T-helper 1 cell treated with Interleukin-12 subunit alpha and Interleukin-12 subunit beta and Interleukin-4 antibody, amounts not matched to agents 30 μg/mL and 1 μg/mL, for 36 hours (primary cell): ENCODE measurements around the gene SLC29A1.

Experiments used
- H3K27ac Mint-ChIP-seq: one replicate; pipeline ENCODE4 v1.8.0; 2021; ENCODE audit warnings: mild to moderate bottlenecking, mixed read lengths
- H3K27me3 Mint-ChIP-seq: one replicate; pipeline ENCODE4 v1.8.0; 2021; ENCODE audit warnings: low read depth, mixed read lengths
- H3K36me3 Mint-ChIP-seq: one replicate; pipeline ENCODE4 v1.8.0; 2021; ENCODE audit warnings: low read depth, mixed read lengths
- H3K4me1 Mint-ChIP-seq: one replicate; pipeline ENCODE4 v1.8.0; 2021; ENCODE audit warnings: low read depth, mixed read lengths
- H3K4me3 Mint-ChIP-seq: one replicate; pipeline ENCODE4 v1.8.0; 2021; ENCODE audit warnings: mild to moderate bottlenecking, moderate library complexity, mixed read lengths
- H3K9me3 Mint-ChIP-seq: one replicate; pipeline ENCODE4 v1.8.0; 2021; ENCODE audit warnings: mixed read lengths

The SLC29A1 gene

DNA sequence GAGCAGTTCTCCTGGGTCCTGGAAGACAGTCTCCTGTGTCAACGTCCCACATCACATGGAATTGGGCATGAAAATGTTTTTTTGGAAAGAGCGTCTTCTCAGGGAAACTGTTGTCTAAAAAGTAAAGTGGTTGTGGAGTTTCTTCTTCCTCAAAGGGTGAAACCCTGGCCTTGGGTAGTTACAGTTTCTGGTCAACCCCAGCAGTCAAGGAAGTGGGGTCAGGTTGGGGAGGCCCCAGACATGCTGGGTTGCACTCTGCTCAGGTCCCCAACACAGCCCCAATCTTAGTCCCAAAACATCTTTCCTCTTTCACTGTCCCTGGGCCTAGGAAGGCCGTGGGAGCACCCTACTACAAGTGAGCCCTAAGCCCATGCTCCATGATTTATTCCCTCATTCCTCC lies 43.0 kb downstream of the SLC29A1 start:
- H3K27ac Mint-ChIP-seq, result peak overlapping the region; percentile 90
- no peaks in the 10 kb centered on the region for H3K9me3 Mint-ChIP-seq
- peaks cover 31% of the 10 kb centered on the region for H3K27me3 Mint-ChIP-seq
- peaks cover 48% of the 10 kb centered on the region for H3K4me1 Mint-ChIP-seq
- H3K4me3 Mint-ChIP-seq, result peak overlapping the region; percentile 100
- peaks cover 24% of the 10 kb centered on the region for H3K36me3 Mint-ChIP-seq

DNA sequence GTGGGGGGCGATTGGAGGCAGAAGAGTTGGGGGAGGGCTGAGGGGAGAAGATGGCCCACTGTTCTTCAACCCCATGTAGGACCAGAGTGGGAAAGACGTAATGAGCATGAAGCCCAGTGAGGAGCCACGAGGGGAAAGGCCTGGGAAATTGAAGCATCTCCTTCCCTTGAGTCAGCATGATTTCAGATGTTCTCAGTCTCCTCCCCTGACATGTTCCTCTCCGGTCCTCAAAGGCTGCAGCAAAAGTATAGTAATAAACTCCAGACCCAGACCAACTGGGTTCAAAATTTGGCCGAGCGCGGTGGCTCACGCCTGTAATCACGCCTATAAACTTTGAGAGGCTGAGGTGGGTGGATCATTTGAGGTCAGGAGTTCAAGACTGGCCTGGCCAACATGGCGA lies 43.9 kb downstream of the SLC29A1 start:
- Mint-ChIP-seq H3K27me3 (peaks cover 40% of the 10 kb centered on the region), H3K27ac (no peak overlapping the region), H3K9me3 (no peaks in the 10 kb centered on the region), H3K4me1 (peaks cover 46% of the 10 kb centered on the region), H3K36me3 (peaks cover 20% of the 10 kb centered on the region), H3K4me3 (no peak overlapping the region)

DNA sequence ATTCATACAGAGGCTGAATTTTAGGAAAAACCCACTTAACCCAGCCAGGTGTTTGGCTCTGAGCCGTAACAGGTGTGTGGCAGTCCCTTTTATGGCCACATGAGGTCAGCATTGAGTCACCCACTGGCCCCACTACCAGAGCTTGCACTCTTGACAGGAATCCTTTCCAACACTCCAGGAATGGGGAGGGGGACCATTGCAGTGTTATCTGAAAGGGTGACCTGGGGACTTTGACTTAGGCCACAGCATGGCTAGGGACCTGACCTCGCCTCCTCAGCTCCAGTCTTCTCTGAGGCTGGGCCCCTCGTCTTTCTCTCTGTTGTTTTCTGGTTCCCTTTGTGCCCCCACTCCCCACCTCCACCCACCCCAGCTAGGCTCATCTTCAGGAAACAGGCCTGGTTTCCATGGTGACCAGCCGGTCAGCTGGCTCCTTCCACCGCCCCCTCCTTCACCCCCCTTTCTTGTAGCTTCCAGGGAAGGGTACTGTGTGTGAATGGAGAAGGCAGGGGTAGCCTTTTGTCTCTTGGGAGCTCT lies 44.8 kb downstream of the SLC29A1 start:
- Mint-ChIP-seq H3K27me3 (peaks cover 49% of the 10 kb centered on the region), H3K27ac (peak overlapping the region; percentile 31), H3K36me3 (peaks cover 14% of the 10 kb centered on the region), H3K9me3 (no peaks in the 10 kb centered on the region), H3K4me3 (no peak overlapping the region), H3K4me1 (peaks cover 37% of the 10 kb centered on the region)

DNA sequence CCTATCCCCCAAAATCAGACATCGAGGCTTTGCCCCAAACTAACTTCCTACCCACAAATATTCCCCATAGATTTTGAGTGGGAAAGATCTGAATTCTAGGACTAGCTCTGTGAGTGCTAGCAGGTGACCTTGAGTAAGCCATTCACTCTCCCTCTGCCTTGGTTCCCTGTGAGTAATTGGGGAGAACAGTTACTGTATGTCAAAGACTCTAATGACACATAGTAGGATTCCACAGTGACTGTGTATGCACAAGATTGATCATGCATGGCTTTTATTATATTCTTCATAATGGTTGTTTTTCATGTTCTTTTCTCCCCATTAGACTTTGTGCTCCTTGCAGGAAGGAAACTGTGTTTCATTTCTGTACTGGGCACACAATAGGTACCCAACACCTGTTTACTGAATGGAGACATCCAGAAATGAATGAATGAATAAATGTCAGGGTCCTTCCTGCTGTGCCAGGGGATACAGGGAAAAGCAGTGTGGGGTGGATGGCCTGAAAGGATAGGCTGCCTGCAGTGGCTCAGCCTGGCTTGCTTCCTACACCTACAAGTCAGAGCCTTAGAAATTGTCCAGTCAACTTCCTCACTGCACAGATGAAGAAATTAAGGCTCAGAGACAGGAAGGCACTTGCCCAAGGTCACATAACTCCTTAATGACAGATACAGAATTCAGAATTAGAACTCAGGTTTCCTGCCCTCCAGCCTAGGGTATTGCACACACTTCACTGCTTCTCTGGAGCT lies 46.0 kb downstream of the SLC29A1 start:
- Mint-ChIP-seq H3K9me3 (no peaks in the 10 kb centered on the region), H3K27ac (no peak overlapping the region), H3K4me1 (peaks cover 27% of the 10 kb centered on the region), H3K4me3 (no peak overlapping the region), H3K27me3 (peaks cover 59% of the 10 kb centered on the region), H3K36me3 (peaks cover 6% of the 10 kb centered on the region)

DNA sequence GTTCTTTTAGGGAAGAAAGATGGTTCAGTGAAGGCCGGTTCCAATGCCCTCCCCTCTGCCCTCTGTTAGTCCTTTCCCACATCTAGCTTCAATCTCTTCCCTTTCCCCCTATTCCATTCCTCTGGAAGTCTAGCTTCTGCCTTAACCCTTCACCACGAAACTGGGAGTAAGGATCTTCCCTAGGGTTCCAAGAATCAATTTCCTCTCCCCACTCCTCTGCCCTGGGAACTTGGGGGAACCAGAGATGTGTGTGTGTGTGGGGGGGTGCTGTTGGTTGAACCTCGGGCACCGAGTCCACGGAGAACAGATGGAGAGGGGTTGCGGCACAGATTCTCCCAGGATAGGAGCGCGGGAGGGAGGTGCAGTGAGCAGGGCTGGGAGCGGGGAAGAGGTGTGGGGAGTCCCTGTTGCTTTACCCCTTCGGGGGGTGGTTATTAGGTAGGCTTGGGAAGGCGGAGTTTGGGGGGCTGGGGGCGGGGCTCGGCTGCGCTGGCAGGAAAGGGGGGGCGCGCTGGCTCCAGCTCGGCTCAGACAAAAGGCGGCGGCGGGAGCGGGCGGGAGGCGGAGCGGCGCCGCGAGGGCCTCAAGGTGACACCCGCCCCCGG lies 46.6 kb downstream of the SLC29A1 start, which contains the start of gene TMEM151B:
Gene TMEM151B, plus strand, starts transcription at position 530 of the 605 bp plus-strand sequence. CDS start 293 bp downstream, outside the sequence.
- H3K27ac Mint-ChIP-seq, result no peak within 1 kb of the TSS
- H3K4me3 Mint-ChIP-seq, result peak within 1 kb of the TSS; percentile 53
- H3K36me3 Mint-ChIP-seq, result peaks cover 2% of the 10 kb centered on the region
- H3K27me3 Mint-ChIP-seq, result peaks cover 64% of the 10 kb centered on the region
- H3K4me1 Mint-ChIP-seq, result peaks cover 27% of the 10 kb centered on the region
- no peaks in the 10 kb centered on the region for H3K9me3 Mint-ChIP-seq

DNA sequence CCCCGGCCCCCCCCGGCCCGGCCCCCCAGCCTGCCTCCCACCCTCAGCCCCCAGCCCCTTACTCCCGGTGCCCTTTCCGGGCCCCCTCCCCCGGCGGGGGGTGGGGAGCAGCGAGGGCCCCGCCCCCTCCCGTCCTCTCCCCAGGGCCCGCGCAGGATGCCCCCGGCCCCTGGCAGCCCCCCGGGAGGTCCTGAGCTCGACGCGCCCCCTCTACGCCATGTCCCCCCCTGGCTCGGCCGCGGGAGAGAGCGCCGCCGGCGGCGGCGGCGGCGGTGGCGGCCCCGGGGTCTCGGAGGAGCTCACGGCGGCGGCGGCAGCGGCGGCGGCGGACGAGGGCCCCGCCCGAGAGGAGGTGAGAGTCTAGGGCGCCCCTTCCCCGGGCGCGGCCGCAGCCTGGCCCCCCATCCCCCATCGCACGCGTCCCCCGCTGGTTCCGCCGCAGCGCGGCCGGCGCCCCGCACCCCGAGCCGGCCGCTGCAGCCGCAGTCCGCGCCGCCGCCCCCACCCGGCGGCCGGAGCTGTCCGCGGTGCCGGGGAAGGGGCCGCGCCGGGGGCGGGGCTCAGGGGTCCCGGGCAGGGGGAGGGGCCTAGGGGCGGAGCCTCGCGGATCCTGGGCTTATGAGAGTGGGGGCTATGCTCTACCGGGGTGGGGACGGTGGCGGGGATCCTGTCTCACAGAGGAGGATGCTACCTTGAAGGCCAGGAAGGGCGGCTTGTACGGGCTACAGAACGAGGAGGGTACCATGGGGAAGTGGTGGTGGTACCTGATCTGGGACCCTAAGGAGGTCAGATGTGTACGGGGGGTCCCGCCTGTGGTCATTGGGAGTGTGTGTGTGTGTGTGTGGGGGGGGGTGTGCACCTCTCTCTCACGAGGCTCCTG lies 47.4 kb downstream of the SLC29A1 start:
- H3K36me3 Mint-ChIP-seq, result no peaks in the 10 kb centered on the region
- peak overlapping the region; percentile 53 for H3K4me3 Mint-ChIP-seq
- H3K9me3 Mint-ChIP-seq, result no peaks in the 10 kb centered on the region
- H3K27me3 Mint-ChIP-seq, result peaks cover 64% of the 10 kb centered on the region
- no peak overlapping the region for H3K27ac Mint-ChIP-seq
- H3K4me1 Mint-ChIP-seq, result peaks cover 27% of the 10 kb centered on the region

DNA sequence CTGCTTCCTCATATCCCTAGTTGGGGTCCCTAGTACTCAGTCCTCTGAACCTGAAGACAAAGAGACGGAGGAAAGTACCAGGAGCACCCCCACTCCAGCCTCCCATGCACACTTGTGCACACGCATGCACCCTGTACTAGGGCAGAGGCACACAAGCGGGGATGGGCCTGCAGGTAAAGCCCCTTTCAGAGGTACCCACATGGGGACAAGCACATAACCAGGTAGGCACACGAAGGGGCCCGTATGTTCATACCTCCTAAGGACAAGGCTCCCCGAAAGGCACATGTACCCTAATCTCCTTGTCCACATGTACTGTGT lies 48.0 kb downstream of the SLC29A1 start:
- peaks cover 21% of the 10 kb centered on the region for H3K4me1 Mint-ChIP-seq
- H3K27me3 Mint-ChIP-seq, result peaks cover 64% of the 10 kb centered on the region
- no peaks in the 10 kb centered on the region for H3K9me3 Mint-ChIP-seq
- H3K36me3 Mint-ChIP-seq, result no peaks in the 10 kb centered on the region
- no peak overlapping the region for H3K27ac Mint-ChIP-seq
- peak overlapping the region; percentile 53 for H3K4me3 Mint-ChIP-seq

DNA sequence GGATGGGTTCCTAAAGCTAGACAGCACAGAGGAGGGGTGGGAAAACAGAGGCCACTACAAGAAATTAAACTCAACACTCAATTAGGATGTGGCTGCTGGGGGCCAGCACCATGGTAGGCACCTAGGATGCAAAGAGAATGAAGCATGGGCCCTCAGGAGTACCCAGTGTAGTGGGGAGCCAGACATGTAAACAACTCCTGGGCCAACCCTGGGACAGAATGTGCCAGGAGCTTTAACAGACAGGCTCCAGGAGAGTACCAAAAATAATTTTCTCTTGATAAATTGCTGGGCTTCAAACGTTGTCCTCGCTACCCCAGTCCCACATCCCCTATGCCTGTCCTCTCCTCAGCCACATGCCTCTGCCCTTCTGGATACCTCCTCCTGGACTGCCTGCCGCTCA lies 48.5 kb downstream of the SLC29A1 start:
- Mint-ChIP-seq H3K4me3 (no peak overlapping the region), H3K36me3 (no peaks in the 10 kb centered on the region), H3K9me3 (no peaks in the 10 kb centered on the region), H3K27ac (no peak overlapping the region), H3K27me3 (peaks cover 67% of the 10 kb centered on the region), H3K4me1 (peaks cover 16% of the 10 kb centered on the region)

DNA sequence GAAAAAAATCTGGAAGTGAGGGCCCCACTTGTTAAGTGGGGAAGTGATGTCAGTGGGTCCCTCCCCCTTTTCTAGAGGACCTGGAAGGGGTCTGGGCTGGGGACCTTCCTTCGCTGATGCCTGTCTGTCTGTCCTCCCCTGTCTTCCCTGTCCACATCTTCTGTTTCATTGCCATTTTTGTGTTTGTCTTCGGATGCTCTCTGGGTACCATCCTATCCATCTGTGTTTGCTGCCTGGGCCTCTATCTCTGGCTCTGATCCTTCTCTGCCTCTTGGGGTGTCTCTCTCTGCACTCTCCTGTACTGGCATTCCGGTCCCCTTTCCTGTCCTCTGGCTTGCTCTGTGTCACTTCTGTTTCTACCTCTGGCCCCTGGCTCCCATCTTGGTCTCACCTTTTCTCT lies 49.1 kb downstream of the SLC29A1 start:
- Mint-ChIP-seq H3K4me3 (no peak overlapping the region), H3K4me1 (peaks cover 14% of the 10 kb centered on the region), H3K9me3 (no peaks in the 10 kb centered on the region), H3K27me3 (peaks cover 71% of the 10 kb centered on the region), H3K36me3 (no peaks in the 10 kb centered on the region), H3K27ac (no peak overlapping the region)

DNA sequence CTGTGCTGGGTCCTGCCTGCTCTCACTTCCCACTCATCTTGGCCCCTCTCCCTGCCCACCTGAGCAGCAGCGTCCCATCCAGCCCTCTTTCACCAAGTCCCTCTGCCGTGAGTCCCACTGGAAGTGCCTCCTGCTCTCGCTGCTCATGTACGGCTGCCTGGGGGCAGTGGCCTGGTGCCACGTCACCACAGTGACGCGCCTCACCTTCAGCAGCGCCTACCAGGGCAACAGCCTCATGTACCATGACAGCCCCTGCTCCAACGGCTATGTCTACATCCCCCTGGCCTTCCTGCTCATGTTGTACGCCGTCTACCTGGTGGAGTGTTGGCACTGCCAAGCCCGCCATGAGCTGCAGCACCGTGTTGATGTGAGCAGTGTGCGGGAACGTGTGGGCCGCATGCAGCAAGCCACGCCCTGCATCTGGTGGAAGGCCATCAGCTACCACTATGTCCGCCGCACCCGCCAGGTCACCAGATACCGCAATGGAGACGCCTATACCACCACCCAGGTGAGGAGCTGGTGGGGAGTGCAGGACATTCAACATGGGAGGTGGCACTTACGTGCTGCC lies 49.7 kb downstream of the SLC29A1 start:
- Mint-ChIP-seq H3K36me3 (no peaks in the 10 kb centered on the region), H3K27me3 (peaks cover 75% of the 10 kb centered on the region), H3K4me1 (peaks cover 10% of the 10 kb centered on the region), H3K27ac (no peak overlapping the region), H3K9me3 (no peaks in the 10 kb centered on the region), H3K4me3 (no peak overlapping the region)

DNA sequence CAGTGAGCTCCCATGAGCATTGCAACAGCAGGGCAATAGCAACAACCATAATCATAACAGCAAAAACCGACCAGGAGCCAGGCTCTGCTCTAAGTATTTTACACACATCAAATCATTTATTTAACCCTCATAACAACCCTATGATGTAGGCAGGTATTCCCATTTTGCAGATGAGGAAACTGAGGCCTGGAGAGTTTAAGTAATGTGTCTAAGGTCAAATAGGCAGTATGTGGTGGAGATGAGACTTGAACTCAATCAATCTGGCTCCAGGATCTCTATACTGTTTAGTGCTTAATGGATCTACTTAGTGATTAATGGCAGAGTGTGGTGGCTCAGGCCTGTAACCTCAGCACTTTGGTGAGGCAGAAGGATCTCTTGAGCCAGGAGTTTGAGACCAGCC lies 50.2 kb downstream of the SLC29A1 start:
- H3K9me3 Mint-ChIP-seq, result no peaks in the 10 kb centered on the region
- H3K36me3 Mint-ChIP-seq, result no peaks in the 10 kb centered on the region
- no peak overlapping the region for H3K4me3 Mint-ChIP-seq
- no peak overlapping the region for H3K27ac Mint-ChIP-seq
- peaks cover 10% of the 10 kb centered on the region for H3K4me1 Mint-ChIP-seq
- H3K27me3 Mint-ChIP-seq, result peaks cover 72% of the 10 kb centered on the region

DNA sequence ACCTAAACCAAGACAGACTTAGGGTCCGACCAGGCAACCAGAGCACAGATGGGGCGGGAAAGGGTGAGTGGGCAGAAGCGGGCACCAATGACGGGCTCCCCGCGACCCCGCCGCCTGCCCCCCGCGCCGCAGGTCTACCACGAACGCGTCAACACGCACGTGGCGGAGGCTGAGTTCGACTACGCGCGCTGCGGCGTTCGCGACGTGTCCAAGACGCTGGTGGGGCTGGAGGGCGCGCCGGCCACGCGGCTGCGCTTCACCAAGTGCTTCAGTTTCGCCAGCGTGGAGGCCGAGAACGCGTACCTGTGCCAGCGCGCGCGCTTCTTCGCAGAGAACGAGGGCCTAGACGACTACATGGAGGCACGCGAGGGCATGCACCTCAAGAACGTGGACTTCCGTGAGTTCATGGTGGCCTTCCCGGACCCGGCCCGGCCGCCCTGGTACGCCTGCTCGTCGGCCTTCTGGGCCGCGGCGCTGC lies 51.9 kb downstream of the SLC29A1 start:
- H3K4me3 Mint-ChIP-seq, result no peak overlapping the region
- no peaks in the 10 kb centered on the region for H3K9me3 Mint-ChIP-seq
- H3K27me3 Mint-ChIP-seq, result peaks cover 66% of the 10 kb centered on the region
- H3K4me1 Mint-ChIP-seq, result no peaks in the 10 kb centered on the region
- H3K27ac Mint-ChIP-seq, result no peak overlapping the region
- H3K36me3 Mint-ChIP-seq, result no peaks in the 10 kb centered on the region

DNA sequence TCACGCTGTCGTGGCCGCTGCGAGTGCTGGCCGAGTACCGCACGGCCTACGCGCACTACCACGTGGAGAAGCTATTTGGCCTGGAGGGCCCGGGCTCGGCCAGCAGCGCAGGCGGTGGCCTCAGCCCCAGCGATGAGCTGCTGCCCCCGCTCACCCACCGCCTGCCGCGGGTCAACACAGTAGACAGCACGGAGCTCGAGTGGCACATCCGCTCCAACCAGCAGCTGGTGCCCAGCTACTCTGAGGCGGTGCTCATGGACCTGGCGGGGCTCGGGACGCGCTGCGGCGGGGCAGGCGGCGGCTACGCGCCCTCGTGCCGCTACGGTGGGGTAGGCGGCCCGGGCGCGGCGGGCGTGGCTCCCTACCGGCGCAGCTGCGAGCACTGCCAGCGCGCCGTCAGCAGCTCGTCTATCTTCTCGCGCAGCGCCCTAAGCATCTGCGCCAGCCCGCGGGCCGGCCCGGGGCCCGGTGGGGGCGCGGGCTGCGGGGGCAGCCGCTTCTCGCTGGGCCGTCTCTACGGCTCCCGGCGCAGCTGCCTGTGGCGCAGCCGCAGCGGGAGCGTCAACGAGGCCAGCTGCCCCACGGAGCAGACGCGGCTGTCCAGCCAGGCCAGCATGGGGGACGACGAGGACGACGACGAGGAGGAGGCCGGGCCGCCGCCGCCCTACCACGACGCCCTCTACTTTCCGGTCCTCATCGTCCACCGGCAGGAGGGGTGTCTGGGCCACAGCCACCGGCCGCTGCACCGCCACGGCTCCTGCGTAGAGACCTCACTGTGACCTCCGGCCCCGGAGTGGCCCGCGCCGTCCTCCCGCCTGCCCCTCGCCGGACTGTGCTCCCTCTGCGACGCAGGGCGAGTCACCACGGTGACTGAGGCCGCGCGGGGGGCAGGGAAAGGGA lies 52.6 kb downstream of the SLC29A1 start:
- H3K36me3 Mint-ChIP-seq, result no peaks in the 10 kb centered on the region
- H3K27me3 Mint-ChIP-seq, result peaks cover 68% of the 10 kb centered on the region
- H3K4me3 Mint-ChIP-seq, result no peak overlapping the region
- no peaks in the 10 kb centered on the region for H3K9me3 Mint-ChIP-seq
- no peaks in the 10 kb centered on the region for H3K4me1 Mint-ChIP-seq
- H3K27ac Mint-ChIP-seq, result no peak overlapping the region
